8988T (cell line): ENCODE data around the gene ERCC1.

Source experiments
- DNase-seq: peaks from one replicate; pipeline ENCODE4 v3.0.0; 2011

The ERCC1 gene

GRCh38 chr19:45358213-45358792 lies 65.4 kb downstream of the ERCC1 start:
- peak; percentile 2 for DNase-seq

DNA sequence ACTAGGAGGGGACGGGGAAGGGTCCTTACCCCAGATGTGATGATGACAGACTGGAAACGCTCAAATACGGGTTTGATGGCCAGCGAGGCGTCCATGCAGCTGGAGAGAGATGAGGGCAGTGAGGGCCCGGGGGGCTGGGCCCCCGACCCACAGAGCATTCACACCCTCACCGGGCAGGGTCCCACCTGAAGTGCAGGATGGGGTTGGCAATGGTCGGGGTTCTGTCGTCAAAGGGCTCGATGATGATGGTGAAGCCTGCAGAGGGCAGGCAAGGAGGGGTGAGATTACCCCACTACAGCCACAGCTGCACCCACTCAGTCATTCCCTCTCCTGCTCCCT lies 66.3 kb downstream of the ERCC1 start:
- DNase-seq, result peak; percentile 8
